ENCODE results near the gene USP37. TPM values are rescaled to one million over a fixed set of nuclear protein-coding genes. Genes with fewer than 3 reads are reported as not detected.

Gene USP37
- total and polyA plus RNA-seq, 2 of the 13 experiments (the other 11 are each of a cell fraction or from before 2014, with no cell fraction given): 6.5 to 30.6 TPM

- TF ChIP-seq, protein P1, sequence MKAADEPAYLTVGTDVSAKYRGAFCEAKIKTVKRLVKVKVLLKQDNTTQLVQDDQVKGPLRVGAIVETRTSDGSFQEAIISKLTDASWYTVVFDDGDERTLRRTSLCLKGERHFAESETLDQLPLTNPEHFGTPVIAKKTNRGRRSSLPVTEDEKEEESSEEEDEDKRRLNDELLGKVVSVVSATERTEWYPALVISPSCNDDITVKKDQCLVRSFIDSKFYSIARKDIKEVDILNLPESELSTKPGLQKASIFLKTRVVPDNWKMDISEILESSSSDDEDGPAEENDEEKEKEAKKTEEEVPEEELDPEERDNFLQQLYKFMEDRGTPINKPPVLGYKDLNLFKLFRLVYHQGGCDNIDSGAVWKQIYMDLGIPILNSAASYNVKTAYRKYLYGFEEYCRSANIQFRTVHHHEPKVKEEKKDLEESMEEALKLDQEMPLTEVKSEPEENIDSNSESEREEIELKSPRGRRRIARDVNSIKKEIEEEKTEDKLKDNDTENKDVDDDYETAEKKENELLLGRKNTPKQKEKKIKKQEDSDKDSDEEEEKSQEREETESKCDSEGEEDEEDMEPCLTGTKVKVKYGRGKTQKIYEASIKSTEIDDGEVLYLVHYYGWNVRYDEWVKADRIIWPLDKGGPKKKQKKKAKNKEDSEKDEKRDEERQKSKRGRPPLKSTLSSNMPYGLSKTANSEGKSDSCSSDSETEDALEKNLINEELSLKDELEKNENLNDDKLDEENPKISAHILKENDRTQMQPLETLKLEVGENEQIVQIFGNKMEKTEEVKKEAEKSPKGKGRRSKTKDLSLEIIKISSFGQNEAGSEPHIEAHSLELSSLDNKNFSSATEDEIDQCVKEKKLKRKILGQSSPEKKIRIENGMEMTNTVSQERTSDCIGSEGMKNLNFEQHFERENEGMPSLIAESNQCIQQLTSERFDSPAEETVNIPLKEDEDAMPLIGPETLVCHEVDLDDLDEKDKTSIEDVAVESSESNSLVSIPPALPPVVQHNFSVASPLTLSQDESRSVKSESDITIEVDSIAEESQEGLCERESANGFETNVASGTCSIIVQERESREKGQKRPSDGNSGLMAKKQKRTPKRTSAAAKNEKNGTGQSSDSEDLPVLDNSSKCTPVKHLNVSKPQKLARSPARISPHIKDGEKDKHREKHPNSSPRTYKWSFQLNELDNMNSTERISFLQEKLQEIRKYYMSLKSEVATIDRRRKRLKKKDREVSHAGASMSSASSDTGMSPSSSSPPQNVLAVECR (CRISPR knock-in tag; IDR thresholded peaks at IDR 0.05; ENCODE audit: borderline replicate concordance): peak; percentile 43; the same call in 1 of the 2 replicates
- TF ChIP-seq NFYC (CRISPR knock-in tag; IDR thresholded peaks at IDR 0.05) (peak; percentile 28; the same call in 1 of the 2 replicates), ZNF780A (CRISPR knock-in tag; IDR thresholded peaks at IDR 0.05) (no peak), ZBTB20 (CRISPR knock-in tag; IDR thresholded peaks at IDR 0.05; ENCODE audit: borderline replicate concordance, low read depth) (no peak; the same call in 1 of the 2 replicates), ZNF431 (CRISPR knock-in tag; IDR thresholded peaks at IDR 0.05; ENCODE audit: borderline replicate concordance, low read depth) (no peak), SSRP1 (CRISPR knock-in tag; IDR thresholded peaks at IDR 0.05) (no peak; the same call in 1 of the 2 replicates), HIC2 (CRISPR knock-in tag; IDR thresholded peaks at IDR 0.05; ENCODE audit: low read depth) (no peak), ELF4 (CRISPR knock-in tag; IDR thresholded peaks at IDR 0.05; ENCODE audit: borderline replicate concordance) (no peak), ZSCAN20 (CRISPR knock-in tag; IDR thresholded peaks at IDR 0.05; ENCODE audit: borderline replicate concordance) (no peak), MYC (CRISPR knock-in tag; IDR thresholded peaks at IDR 0.05; ENCODE audit: borderline replicate concordance) (peak; percentile 81), RBM22 (optimal IDR thresholded peaks at IDR 0.05; ENCODE audit: low read length) (peak; percentile 94), ZNF282 (IDR thresholded peaks at IDR 0.05; ENCODE audit: partially characterized antibody) (no peak), JUN (CRISPR knock-in tag; IDR thresholded peaks at IDR 0.05) (no peak), SAP130 (CRISPR knock-in tag; IDR thresholded peaks at IDR 0.05; ENCODE audit: low read depth) (peak; percentile 67), HNRNPUL1 (IDR thresholded peaks at IDR 0.05; ENCODE audit: low read depth, low read length) (0 out of 2 replicates have a peak, but pooled peaks have one; percentile 42), RARG (CRISPR knock-in tag; IDR thresholded peaks at IDR 0.05; ENCODE audit: low read depth) (no peak)
- TF ChIP-seq, protein P2, sequence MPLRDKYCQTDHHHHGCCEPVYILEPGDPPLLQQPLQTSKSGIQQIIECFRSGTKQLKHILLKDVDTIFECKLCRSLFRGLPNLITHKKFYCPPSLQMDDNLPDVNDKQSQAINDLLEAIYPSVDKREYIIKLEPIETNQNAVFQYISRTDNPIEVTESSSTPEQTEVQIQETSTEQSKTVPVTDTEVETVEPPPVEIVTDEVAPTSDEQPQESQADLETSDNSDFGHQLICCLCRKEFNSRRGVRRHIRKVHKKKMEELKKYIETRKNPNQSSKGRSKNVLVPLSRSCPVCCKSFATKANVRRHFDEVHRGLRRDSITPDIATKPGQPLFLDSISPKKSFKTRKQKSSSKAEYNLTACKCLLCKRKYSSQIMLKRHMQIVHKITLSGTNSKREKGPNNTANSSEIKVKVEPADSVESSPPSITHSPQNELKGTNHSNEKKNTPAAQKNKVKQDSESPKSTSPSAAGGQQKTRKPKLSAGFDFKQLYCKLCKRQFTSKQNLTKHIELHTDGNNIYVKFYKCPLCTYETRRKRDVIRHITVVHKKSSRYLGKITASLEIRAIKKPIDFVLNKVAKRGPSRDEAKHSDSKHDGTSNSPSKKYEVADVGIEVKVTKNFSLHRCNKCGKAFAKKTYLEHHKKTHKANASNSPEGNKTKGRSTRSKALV (CRISPR knock-in tag; IDR thresholded peaks at IDR 0.05): peak; percentile 32; the same call in 1 of the 2 replicates
- TF ChIP-seq, protein P3, sequence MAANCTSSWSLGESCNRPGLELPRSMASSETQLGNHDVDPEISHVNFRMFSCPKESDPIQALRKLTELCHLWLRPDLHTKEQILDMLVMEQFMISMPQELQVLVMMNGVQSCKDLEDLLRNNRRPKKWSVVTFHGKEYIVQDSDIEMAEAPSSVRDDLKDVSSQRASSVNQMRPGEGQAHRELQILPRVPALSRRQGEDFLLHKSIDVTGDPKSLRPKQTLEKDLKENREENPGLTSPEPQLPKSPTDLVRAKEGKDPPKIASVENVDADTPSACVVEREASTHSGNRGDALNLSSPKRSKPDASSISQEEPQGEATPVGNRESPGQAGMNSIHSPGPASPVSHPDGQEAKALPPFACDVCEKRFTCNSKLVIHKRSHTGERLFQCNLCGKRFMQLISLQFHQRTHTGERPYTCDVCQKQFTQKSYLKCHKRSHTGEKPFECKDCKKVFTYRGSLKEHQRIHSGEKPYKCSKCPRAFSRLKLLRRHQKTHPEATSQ (CRISPR knock-in tag; IDR thresholded peaks at IDR 0.05; ENCODE audit: borderline replicate concordance): peak; percentile 52; the same call in 1 of the 2 replicates
These were observed 161.8 kb downstream of the USP37 start (continued) for GRCh38 chr2:218406209-218406948.

Measured in HepG2 (cell line).